GM23248 (cell line): ENCODE measurements around the gene CDCA3. TPM values are rescaled to one million over a fixed set of nuclear protein-coding genes. Genes with fewer than 3 reads are reported as not detected.
A peak's percentile ranks its signal among the peaks of the same experiment; 100 is the strongest.
"Not testable (repeated sequence)": the region's sequence is repeated elsewhere in the genome, so short reads cannot be mapped to it uniquely, and the experiment has no call there.

ENCODE experiments used
- DNase-seq: peaks from one replicate; pipeline ENCODE4 v3.0.0-alpha.2; 2015
- H2AFZ ChIP-seq: fragments of 200-600 bp; sonication (generic); 2 replicates; pipeline ENCODE4 v1.6.1; 2016; ENCODE audit warnings: antibody characterized with exemption
- H3F3A ChIP-seq: fragments of 200-600 bp; sonication (generic); 2 replicates; pipeline ENCODE4 v1.6.1; 2016; ENCODE audit warnings: mild to moderate bottlenecking, antibody characterized with exemption, mixed run types; ENCODE audit not compliant: insufficient read depth
- H3K27ac ChIP-seq: fragments of 200-600 bp; sonication (generic); 2 replicates; pipeline ENCODE4 v1.5.1; 2016; ENCODE audit warnings: mild to moderate bottlenecking
- H3K27me3 ChIP-seq: fragments of 200-600 bp; sonication (generic); replicated peaks from 2 replicates; pipeline ENCODE4 v1.6.1; 2016; ENCODE audit warnings: mild to moderate bottlenecking; ENCODE audit not compliant: insufficient read depth
- H3K36me3 ChIP-seq: fragments of 200-600 bp; sonication (generic); 2 replicates; pipeline ENCODE4 v1.6.1; 2016; ENCODE audit warnings: low read depth, mild to moderate bottlenecking
- H3K4me1 ChIP-seq: fragments of 200-600 bp; sonication (generic); 2 replicates; pipeline ENCODE4 v1.6.1; 2016; ENCODE audit warnings: mild to moderate bottlenecking; ENCODE audit not compliant: insufficient read depth
- H3K4me2 ChIP-seq: fragments of 200-600 bp; sonication (generic); one replicate; pipeline ENCODE4 v1.6.1; 2016; ENCODE audit warnings: mild to moderate bottlenecking; ENCODE audit not compliant: unreplicated experiment
- H3K4me3 ChIP-seq: fragments of 200-600 bp; sonication (generic); 2 replicates; pipeline ENCODE4 v1.5.1; 2016; ENCODE audit warnings: mild to moderate bottlenecking
- H3K79me2 ChIP-seq: fragments of 200-600 bp; sonication (generic); 2 replicates; pipeline ENCODE4 v1.6.1; 2016; ENCODE audit warnings: mild to moderate bottlenecking; ENCODE audit not compliant: insufficient read depth
- H3K9ac ChIP-seq: fragments of 200-600 bp; sonication (generic); 2 replicates; pipeline ENCODE4 v1.6.1; 2016; ENCODE audit warnings: mild to moderate bottlenecking
- H3K9me2 ChIP-seq: fragments of 200-600 bp; sonication (generic); 2 replicates; pipeline ENCODE4 v1.6.1; 2016; ENCODE audit warnings: mixed run types, mild to moderate bottlenecking, moderate library complexity; ENCODE audit not compliant: insufficient read depth
- H3K9me3 ChIP-seq: fragments of 200-600 bp; sonication (generic); one replicate; pipeline ENCODE4 v1.6.1; 2017; ENCODE audit warnings: low read depth
- H4K20me1 ChIP-seq: fragments of 200-600 bp; sonication (generic); 2 replicates; pipeline ENCODE4 v1.6.0; 2016; ENCODE audit not compliant: insufficient read depth
- EZH2 ChIP-seq: fragments of 200-600 bp; sonication (generic); IDR thresholded peaks from 2 replicates; pipeline ENCODE4 v1.6.1; 2018; ENCODE audit warnings: antibody characterized with exemption, mild to moderate bottlenecking; ENCODE audit not compliant: insufficient read depth, poor library complexity, severe bottlenecking
- EZH2phosphoT487 ChIP-seq: fragments of 200-600 bp; sonication (generic); IDR thresholded peaks from 2 replicates; pipeline ENCODE4 v1.6.1; 2018; ENCODE audit warnings: antibody characterized with exemption, moderate library complexity, mild to moderate bottlenecking, low read depth; ENCODE audit not compliant: insufficient read depth
- WGBS, 2 experiments: methylation state at CpG; one replicate each; pipeline ENCODE4 v1.1.6; 2015 to 2017; ENCODE audit warnings: low lambda C conversion rate in 2 of 2, low coverage in 1 of 2; ENCODE audit errors: missing lambda C conversion rate in 2 of 2; 5-methylcytosine and 5-hydroxymethylcytosine counted together
- in situ Hi-C: fragments of 300-500 bp; cut with MboI; formaldehyde crosslinking; loops from 2 replicates; pipeline ENCODE4 v1.15.0; 2020
- polyA plus RNA-seq: library from polyadenylated mRNA; unstranded; fragments of >200 nt; fragmentation: Nextera tagmentation; extraction: Ambion mirVana; gene quantifications from 2 replicates; pipeline ENCODE4 v1.2.1, GENCODE V29; 2016
- total RNA-seq: library from RNA; depleted of rRNA; stranded (reverse); fragments of >200 nt; shearing (Covaris generic); gene quantifications from 2 replicates; pipeline ENCODE4 v1.2.3, GENCODE V29; 2014

Gene CDCA3
- total and polyA plus RNA-seq, 2 experiments from 2014 or later = 23.9 to 30.2 TPM

DNA sequence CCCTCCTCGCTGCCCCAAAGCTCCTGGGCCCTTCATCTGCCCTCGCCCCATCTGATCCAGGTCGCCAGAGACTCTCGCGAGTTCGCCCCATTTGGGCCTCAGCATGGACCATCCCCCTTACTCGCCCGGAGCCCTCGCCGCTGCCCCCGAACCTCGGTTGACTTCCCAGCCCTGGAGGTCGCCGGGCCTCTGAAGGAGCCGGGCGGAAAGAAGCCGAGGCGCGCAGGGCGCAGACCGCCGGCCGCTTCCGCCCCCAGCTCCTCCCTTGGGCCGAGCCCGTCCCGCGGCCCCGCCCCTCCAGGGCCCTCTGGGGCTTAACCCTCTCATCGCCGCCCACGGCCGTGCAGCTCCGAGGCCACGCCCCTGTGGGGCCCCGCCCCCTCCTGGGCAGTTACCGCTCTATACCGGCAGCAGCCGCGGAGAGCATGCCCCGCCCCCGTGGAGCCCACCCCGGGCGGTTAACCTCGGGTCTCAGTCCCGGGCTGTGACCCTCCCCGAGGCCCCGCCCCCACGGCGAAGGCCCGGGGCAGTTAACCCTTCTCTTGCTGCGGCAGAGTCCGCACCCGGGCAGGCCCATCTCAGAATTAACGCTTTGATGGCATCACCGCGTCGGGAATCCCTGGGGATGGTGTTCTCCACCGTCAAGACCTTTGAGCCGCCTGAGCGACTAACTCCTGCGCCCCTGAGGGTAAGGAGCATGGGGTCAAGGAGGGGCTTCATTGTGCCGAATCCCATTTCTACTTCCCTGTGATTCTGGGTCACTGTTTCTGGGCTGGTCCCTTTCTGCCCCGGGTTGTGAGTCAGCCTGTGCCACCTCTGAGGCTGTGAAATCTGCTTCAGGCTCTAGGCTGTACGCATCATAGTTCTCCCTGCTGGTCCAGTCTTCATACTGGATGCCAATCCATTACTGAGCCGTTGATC lies 22.3 kb upstream of the CDCA3 start, which contains the start of gene SPSB2:
Gene SPSB2, minus strand, starts transcription at position 210 of the 921 bp plus-strand sequence. CDS start 402 bp downstream, outside the sequence.
- H3K79me2 ChIP-seq = peaks cover 34% of the 10 kb centered on the region
- 1 to 2% methylated on average over 40 to 60 of the region's 66 CpGs for WGBS, 2 experiments

DNA sequence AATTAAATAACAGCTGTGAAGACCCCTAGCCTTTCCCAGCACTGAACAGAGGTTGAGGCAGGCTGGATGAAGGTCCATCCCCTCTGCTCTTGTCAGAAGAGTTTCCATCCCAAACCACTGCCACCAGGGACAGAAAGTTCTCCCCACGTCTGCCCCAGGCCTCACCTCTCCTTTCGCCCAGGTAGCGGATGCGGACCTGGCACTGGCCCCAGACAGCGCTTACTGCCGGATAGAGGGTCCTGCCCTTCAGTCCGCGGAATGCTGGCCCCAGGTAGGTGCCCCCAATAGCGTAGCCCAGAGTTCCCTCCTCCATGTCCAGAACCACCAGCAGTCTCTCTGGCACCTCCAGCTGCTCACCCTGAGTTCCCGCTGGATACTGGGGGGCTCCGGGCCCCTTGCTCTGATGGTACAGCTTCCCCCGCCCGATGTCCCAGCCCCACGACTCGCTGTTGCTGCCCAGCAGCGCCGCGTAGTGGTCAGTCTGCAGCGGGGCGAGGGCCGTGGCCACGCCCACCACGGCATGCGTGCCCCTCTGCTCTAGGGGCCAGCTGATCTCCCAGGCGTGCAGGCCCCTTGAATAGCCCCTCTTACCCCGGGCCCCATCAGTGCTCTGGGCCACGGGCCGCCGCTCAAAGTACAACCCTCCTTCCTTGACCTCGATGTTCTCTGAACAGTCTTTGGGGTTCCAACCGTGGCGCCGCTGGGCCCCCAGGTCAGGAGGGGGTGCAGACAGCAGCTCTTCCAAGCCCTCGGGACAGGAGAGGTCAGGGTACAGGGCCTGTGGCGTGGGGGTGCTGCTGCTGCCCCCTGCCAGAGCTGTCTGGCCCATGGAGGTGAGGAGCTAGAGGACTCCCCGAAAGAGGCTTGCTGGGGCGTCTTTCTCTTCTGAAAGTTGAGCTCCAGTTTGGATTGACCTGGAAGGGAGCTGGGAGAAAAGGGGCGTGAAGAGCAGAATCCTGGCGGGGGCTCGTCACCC lies 21.3 kb upstream of the CDCA3 start:
- Histone ChIP-seq H3K36me3 (peaks cover 19% of the 10 kb centered on the region), H4K20me1 (no peaks in the 10 kb centered on the region; the same call in 1 of the 2 replicates), H3K27me3 (no peaks in the 10 kb centered on the region), H3K79me2 (peaks cover 44% of the 10 kb centered on the region), H3K4me1 (peaks cover 33% of the 10 kb centered on the region), H3K27ac (peak overlapping the region; percentile 78), H3K9me2 (no peaks in the 10 kb centered on the region), H3K4me3 (peak overlapping the region; percentile 81), H2AFZ (no peak overlapping the region), H3F3A (peaks cover 38% of the 10 kb centered on the region), H3K4me2 (peak overlapping the region; percentile 93), H3K9ac (peak overlapping the region; percentile 85), H3K9me3 (no peaks in the 10 kb centered on the region)
- 5 to 6% methylated on average over 34 to 39 of the region's 40 CpGs for WGBS, 2 experiments
- in situ Hi-C loops = no loop called here
- peak; percentile 89 for DNase-seq
- no peak for TF ChIP-seq EZH2phosphoT487
- TF ChIP-seq EZH2 = no peak

More for the DNA sequence above, 22.3 kb upstream of the CDCA3 start, which contains the start of gene SPSB2:
- in situ Hi-C loops = no loop called here
- DNase-seq = peak; percentile 99
- no peaks in the 10 kb centered on the region for H3K9me2 ChIP-seq
- no peaks in the 10 kb centered on the region; the same call in 1 of the 2 replicates for H4K20me1 ChIP-seq
- H2AFZ ChIP-seq = peak within 1 kb of the TSS; percentile 77
- H3K27me3 ChIP-seq = no peaks in the 10 kb centered on the region
- H3K4me2 ChIP-seq = peak within 1 kb of the TSS; percentile 93
- H3K4me1 ChIP-seq = peaks cover 33% of the 10 kb centered on the region
- TF ChIP-seq EZH2phosphoT487 (no peak), EZH2 (no peak)
- H3K9me3 ChIP-seq = no peaks in the 10 kb centered on the region
- H3K27ac ChIP-seq = peak within 1 kb of the TSS; percentile 78
- H3K36me3 ChIP-seq = peaks cover 19% of the 10 kb centered on the region
- peaks cover 34% of the 10 kb centered on the region for H3F3A ChIP-seq
- peak within 1 kb of the TSS; percentile 85 for H3K9ac ChIP-seq
- H3K4me3 ChIP-seq = peak within 1 kb of the TSS; percentile 81

DNA sequence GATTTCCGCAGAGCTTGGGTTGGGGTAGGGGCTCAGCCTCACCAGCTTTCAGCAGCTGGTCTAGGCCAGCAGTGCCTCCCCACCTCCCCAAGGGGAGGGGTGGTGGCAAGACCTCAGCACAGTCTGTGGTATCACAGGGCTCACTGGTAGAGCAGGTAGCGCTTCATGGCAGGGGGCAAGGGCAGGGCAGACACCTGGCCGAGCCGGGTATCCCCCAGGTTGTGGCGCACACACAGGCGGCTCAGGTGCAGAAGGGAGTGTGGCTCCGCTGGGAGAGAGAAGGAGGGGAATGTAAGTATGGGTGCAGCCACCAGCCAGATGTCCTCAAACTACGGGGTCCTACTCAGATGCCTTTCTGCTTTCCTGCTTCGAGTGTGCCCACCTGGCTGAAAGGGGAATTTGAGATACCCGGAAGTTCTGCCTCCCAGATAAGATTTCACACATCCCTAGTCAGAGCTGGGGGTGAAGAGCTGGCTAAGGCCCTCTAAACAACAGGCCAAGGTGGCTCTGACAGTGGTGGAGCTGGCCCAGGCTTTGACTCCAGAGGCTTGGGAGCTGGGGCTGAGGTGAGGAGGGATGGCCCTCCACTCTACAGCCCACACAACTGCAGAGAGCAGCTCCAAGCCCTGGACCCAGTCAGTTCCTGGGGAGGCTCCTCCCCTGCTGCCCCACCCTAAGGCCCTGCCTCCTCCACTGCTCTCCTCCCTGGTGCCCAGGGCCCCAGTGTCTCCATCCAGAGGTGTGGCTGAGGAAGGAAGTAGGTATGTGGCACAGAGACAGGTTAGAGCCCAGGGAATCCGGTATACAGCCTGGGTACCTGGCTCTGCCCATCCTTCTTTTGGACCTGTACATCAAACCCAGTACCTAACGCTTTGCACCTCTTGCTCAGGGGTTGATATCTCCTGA lies 20.2 kb upstream of the CDCA3 start:
- WGBS, 2 experiments = 81% methylated on average over 12 of the region's 12 CpGs
- Histone ChIP-seq H3F3A (peaks cover 38% of the 10 kb centered on the region), H3K4me2 (peak overlapping the region; percentile 93), H4K20me1 (no peaks in the 10 kb centered on the region; the same call in 1 of the 2 replicates), H3K79me2 (peaks cover 44% of the 10 kb centered on the region), H3K4me3 (peak overlapping the region; percentile 81), H2AFZ (no peak overlapping the region), H3K27ac (peak overlapping the region; percentile 11; the same call in 1 of the 2 replicates), H3K4me1 (peaks cover 39% of the 10 kb centered on the region), H3K9me3 (no peaks in the 10 kb centered on the region), H3K9me2 (no peaks in the 10 kb centered on the region), H3K9ac (peak overlapping the region; percentile 85), H3K36me3 (peaks cover 19% of the 10 kb centered on the region), H3K27me3 (no peaks in the 10 kb centered on the region)
- DNase-seq = peak; percentile 68
- TF ChIP-seq EZH2 (no peak), EZH2phosphoT487 (no peak)
- in situ Hi-C loops = no loop called here

DNA sequence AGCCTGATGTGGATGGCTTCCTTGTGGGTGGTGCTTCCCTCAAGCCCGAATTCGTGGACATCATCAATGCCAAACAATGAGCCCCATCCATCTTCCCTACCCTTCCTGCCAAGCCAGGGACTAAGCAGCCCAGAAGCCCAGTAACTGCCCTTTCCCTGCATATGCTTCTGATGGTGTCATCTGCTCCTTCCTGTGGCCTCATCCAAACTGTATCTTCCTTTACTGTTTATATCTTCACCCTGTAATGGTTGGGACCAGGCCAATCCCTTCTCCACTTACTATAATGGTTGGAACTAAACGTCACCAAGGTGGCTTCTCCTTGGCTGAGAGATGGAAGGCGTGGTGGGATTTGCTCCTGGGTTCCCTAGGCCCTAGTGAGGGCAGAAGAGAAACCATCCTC lies 19.2 kb upstream of the CDCA3 start:
- H3K9me3 ChIP-seq, H3K9me2 ChIP-seq, H2AFZ ChIP-seq, H3K4me3 ChIP-seq, H4K20me1 ChIP-seq, in situ Hi-C loops, H3K27me3 ChIP-seq, DNase-seq: not testable (repeated sequence)
- peaks cover 44% of the 10 kb centered on the region for H3K79me2 ChIP-seq
- H3K4me2 ChIP-seq = peak overlapping the region; percentile 100
- peaks cover 39% of the 10 kb centered on the region for H3K4me1 ChIP-seq
- peaks cover 16% of the 10 kb centered on the region for H3K36me3 ChIP-seq
- WGBS, 2 experiments = 42 to 62% methylated on average over 4 of the region's 4 CpGs
- H3F3A ChIP-seq = peaks cover 38% of the 10 kb centered on the region
- peak overlapping the region; percentile 28 for H3K9ac ChIP-seq
- peak overlapping the region; percentile 49; the same call in 1 of the 2 replicates for H3K27ac ChIP-seq
